Adrenal gland (tissue), 12 donors: Measurements from ENCODE around the gene PINLYP. TPM values are rescaled to one million over a fixed set of nuclear protein-coding genes. Genes with fewer than 3 reads are reported as not detected.

Source experiments
- DNase-seq, 7 donors: peaks; one replicate each; pipeline ENCODE4 v3.0.0-alpha.2; 2019 to 2020
- H3K27ac ChIP-seq, 5 donors: fragments of 200-600 bp; sonication (generic) in 4 of 5; 1 replicate in 3 of 5; 2 replicates in 2 of 5; pipeline versions ENCODE4 v1.5.1 to v1.8.0; 2016 to 2020; ENCODE audit warnings: mild to moderate bottlenecking in 1 of 5
- H3K27me3 ChIP-seq: fragments of 200-600 bp; 2 replicates; pipeline ENCODE4 v1.8.0; 2021
- H3K36me3 ChIP-seq, 2 donors: fragments of 200-600 bp; replicated peaks in 1 of 2; 1 replicate in 1 of 2; 2 replicates in 1 of 2; pipeline versions ENCODE4 v1.5.1 to v1.8.0; 2018 to 2022
- H3K4me1 ChIP-seq, 2 donors: fragments of 200-600 bp; replicated peaks in 1 of 2; 1 replicate in 1 of 2; 2 replicates in 1 of 2; pipeline versions ENCODE4 v1.5.1 to v1.8.0; 2018 to 2021
- H3K4me3 ChIP-seq, 4 donors: fragments of 200-600 bp; sonication (generic) in 3 of 4; one replicate each; pipeline ENCODE4 v1.5.1; 2016 to 2018
- H3K9me3 ChIP-seq, 3 donors: fragments of 200-600 bp; sonication (generic) in 1 of 3; replicated peaks in 1 of 3; 1 replicate in 2 of 3; 2 replicates in 1 of 3; pipeline versions ENCODE4 v1.5.1 to v1.8.0; 2016 to 2021
- CTCF ChIP-seq, 6 experiments: fragments of 450-650 bp in 4 of 6; fragments of 200-600 bp in 2 of 6; sonication (generic) in 1 of 6; IDR thresholded peaks; 1 replicate in 5 of 6; 2 replicates in 1 of 6; pipeline versions ENCODE4 v1.5.1 to v1.8.0; 2016 to 2021; ENCODE audit warnings: antibody characterized with exemption in 6 of 6, mild to moderate bottlenecking in 2 of 6, moderate library complexity in 1 of 6
- POLR2A ChIP-seq, 2 donors: fragments of 450-650 bp; IDR thresholded peaks; one replicate each; pipeline ENCODE4 v1.6.1; 2017; ENCODE audit warnings: antibody characterized with exemption in 2 of 2, mild to moderate bottlenecking in 2 of 2, moderate library complexity in 1 of 2
- WGBS, 4 donors: extraction: QIAGEN DNeasy Blood & Tissue Kit in 2 of 4; methylation state at CpG; one replicate each; pipeline versions ENCODE4 v1.1.5 to v1.1.7; 2013 to 2017; 5-methylcytosine and 5-hydroxymethylcytosine counted together
- intact Hi-C, 2 donors: fragments of 100-400 bp; cut with DNase I; formaldehyde crosslinking; loops; one replicate each; pipeline versions ENCODE4 v1.14.1 to v1.15.0; 2022 to 2023
- polyA plus RNA-seq, 3 donors: library from polyadenylated mRNA; stranded (reverse); fragments of 200-250 nt in 2 of 3; fragments of 350-450 nt in 1 of 3; fragmentation: Illumina TruSeq in 1 of 3; extraction: RNeasy Lipid Tissue Mini Kit (QIAGEN cat#74804) in 1 of 3; gene quantifications; one replicate each; pipeline ENCODE4 v1.2.3, GENCODE V29; 2013 to 2014
- total RNA-seq, 9 donors: library from RNA; depleted of rRNA in 4 of 9; stranded (reverse); fragments of >200 nt in 4 of 9; fragments of 120-200 nt in 1 of 9; fragmentation: NEBNext Ultra II Directional in 1 of 9; extraction: Animal tissue kit (Norgen Biotek cat#: 25700) in 1 of 9; gene quantifications; one replicate each; pipeline versions ENCODE4 v1.1.0 to v1.2.4, GENCODE V29; 2013 to 2023
- donor health status: healthy with polysubstance abuse.
- donor health status: Bipolar disorder and iron deficiency.
- donor health status: DM: yes; HTN: yes; CAD: no.
- donor health status: DM: no; HTN: no; CAD: no.
- donor health status: DM: no; HTN: no; CAD: no.
- donor health status: DM: yes; HTN: yes; CAD: no.

PINLYP gene
- total and polyA plus RNA-seq, 12 donors: 0.61 to 16.0 (median 4.3) TPM; not detected in 1

GRCh38 chr19:43554317-43554895 is 21.2 kb upstream of the PINLYP start:
- Histone ChIP-seq H3K4me3 (no peak overlapping the region), H3K4me1 (peaks cover 7 to 10% of the 10 kb centered on the region in 2 donors), H3K27me3 (no peaks in the 10 kb centered on the region), H3K9me3 (no peaks in the 10 kb centered on the region), H3K27ac (no peak overlapping the region), H3K36me3 (peaks cover 0 to 37% of the 10 kb centered on the region in 2 donors)
- no peak for TF ChIP-seq POLR2A (IDR thresholded peaks at IDR 0.05)
- no peak for DNase-seq
- WGBS, 4 donors: 94 to 97% (median 96%) methylated on average over 9 to 15 of the region's 15 CpGs
- intact Hi-C loops: loop anchor here in 1 of 2 donors (5.0 kb wide), 1 partner anchor 98 kb away; no protein-coding TSS in a partner anchor

GRCh38 chr19:43555185-43555770 is 20.3 kb upstream of the PINLYP start:
- Histone ChIP-seq H3K27ac (no peak overlapping the region), H3K27me3 (no peaks in the 10 kb centered on the region), H3K36me3 (peaks cover 0 to 37% of the 10 kb centered on the region in 2 donors), H3K9me3 (no peaks in the 10 kb centered on the region), H3K4me3 (no peak overlapping the region), H3K4me1 (peaks cover 7 to 10% of the 10 kb centered on the region in 2 donors)
- intact Hi-C loops: loop anchor here in 1 of 2 donors (5.0 kb wide), 1 partner anchor 37 kb away; no protein-coding TSS in a partner anchor
- 33 to 40% (median 38%) methylated on average over 7 to 8 of the region's 8 CpGs for WGBS, 4 donors
- DNase-seq: peak; percentile 81 to 90 (median 82)
- TF ChIP-seq POLR2A (IDR thresholded peaks at IDR 0.05) (no peak), CTCF (IDR thresholded peaks at IDR 0.05) (peak; percentile 49 to 72 (median 60))

GRCh38 chr19:43560687-43561086 is 14.9 kb upstream of the PINLYP start:
- Histone ChIP-seq H3K9me3 (no peaks in the 10 kb centered on the region), H3K27me3 (no peaks in the 10 kb centered on the region), H3K4me3 (no peak overlapping the region), H3K36me3 (peaks cover 0 to 7% of the 10 kb centered on the region in 2 donors), H3K4me1 (peaks cover 17 to 27% of the 10 kb centered on the region in 2 donors), H3K27ac (peak overlapping the region in 2 of 5 donors; percentile 65 to 92)
- TF ChIP-seq CTCF (IDR thresholded peaks at IDR 0.05): no peak
- intact Hi-C loops: no loop called here
- DNase-seq: peak in 2 of 7 donors; percentile 25 to 42
- 56 to 70% (median 67%) methylated on average over 2 to 6 of the region's 6 CpGs for WGBS, 4 donors

GRCh38 chr19:43561139-43561970 is 14.2 kb upstream of the PINLYP start:
- intact Hi-C loops: no loop called here
- no peaks in the 10 kb centered on the region for H3K9me3 ChIP-seq

More at GRCh38 chr19:43561139-43561970, 14.2 kb upstream of the PINLYP start:
- H3K4me3 ChIP-seq: no peak overlapping the region
- WGBS, 4 donors: 89 to 94% (median 92%) methylated on average over 10 to 12 of the region's 12 CpGs
- H3K27ac ChIP-seq: peak overlapping the region in 2 of 5 donors; percentile 65 to 92
- no peaks in the 10 kb centered on the region for H3K27me3 ChIP-seq
- H3K4me1 ChIP-seq: peaks cover 17 to 27% of the 10 kb centered on the region in 2 donors
- DNase-seq: no peak
- peaks cover 0 to 5% of the 10 kb centered on the region in 2 donors for H3K36me3 ChIP-seq
- TF ChIP-seq POLR2A (IDR thresholded peaks at IDR 0.05) (no peak), CTCF (IDR thresholded peaks at IDR 0.05) (no peak)
